OCI-LY1 (cell line): Measurements from ENCODE around the gene SLC7A6OS.

Experiments used
- H2AFZ ChIP-seq: fragments of 200-600 bp; sonication (generic), shearing (Covaris generic); 2 replicates; pipeline ENCODE4 v1.6.0; 2014; ENCODE audit warnings: antibody characterized with exemption, mild to moderate bottlenecking, low read length
- H3F3A ChIP-seq: fragments of 200-600 bp; sonication (generic), shearing (Covaris generic); 2 replicates; pipeline ENCODE4 v1.6.0; 2014; ENCODE audit warnings: mild to moderate bottlenecking, antibody characterized with exemption, low read length, moderate library complexity; ENCODE audit not compliant: insufficient read depth
- H3K27ac ChIP-seq: fragments of 200-600 bp; sonication (generic); 2 replicates; pipeline ENCODE4 v1.5.1; 2014; ENCODE audit warnings: low read length, mixed run types, mild to moderate bottlenecking, low read depth; ENCODE audit not compliant: poor library complexity, severe bottlenecking
- H3K27me3 ChIP-seq: fragments of 200-600 bp; sonication (generic); 2 replicates; pipeline ENCODE4 v1.6.0; 2014; ENCODE audit warnings: antibody characterized with exemption, mild to moderate bottlenecking, low read length, moderate library complexity; ENCODE audit not compliant: insufficient read depth
- H3K36me3 ChIP-seq: fragments of 200-600 bp; sonication (generic); 2 replicates; pipeline ENCODE4 v1.6.1; 2014; ENCODE audit warnings: mild to moderate bottlenecking, antibody characterized with exemption, low read length, moderate library complexity, mixed read lengths; ENCODE audit not compliant: insufficient read depth
- H3K4me1 ChIP-seq: fragments of 200-600 bp; sonication (generic); 2 replicates; pipeline ENCODE4 v1.5.1; 2014; ENCODE audit warnings: mild to moderate bottlenecking, low read length, moderate library complexity; ENCODE audit not compliant: insufficient read depth, severe bottlenecking
- H3K4me2 ChIP-seq: fragments of 200-600 bp; sonication (generic), shearing (Covaris generic); 2 replicates; pipeline ENCODE4 v1.6.1; 2014; ENCODE audit warnings: low read length
- H3K4me3 ChIP-seq: fragments of 200-600 bp; sonication (generic); 2 replicates; pipeline ENCODE4 v1.5.1; 2014; ENCODE audit warnings: low read length, low read depth, mild to moderate bottlenecking, mixed read lengths; ENCODE audit not compliant: poor library complexity, severe bottlenecking
- H3K79me2 ChIP-seq: fragments of 200-600 bp; shearing (Covaris generic); 2 replicates; pipeline ENCODE4 v1.6.1; 2016; ENCODE audit warnings: mixed run types, low read length, mixed read lengths; ENCODE audit not compliant: insufficient read depth
- H3K9ac ChIP-seq: fragments of 200-600 bp; sonication (generic), shearing (Covaris generic); 2 replicates; pipeline ENCODE4 v1.6.1; 2014; ENCODE audit warnings: mild to moderate bottlenecking, low read length, mixed read lengths
- H3K9me2 ChIP-seq: fragments of 200-600 bp; sonication (generic), shearing (Covaris generic); 2 replicates; pipeline ENCODE4 v1.6.1; 2014; ENCODE audit warnings: low read depth, mild to moderate bottlenecking, low read length, mixed read lengths
- H3K9me3 ChIP-seq: fragments of 200-600 bp; shearing (Covaris generic); 2 replicates; pipeline ENCODE4 v1.6.1; 2014; ENCODE audit warnings: low read length, mixed read lengths
- H4K20me1 ChIP-seq: fragments of 200-600 bp; sonication (generic), shearing (Covaris generic); 2 replicates; pipeline ENCODE4 v1.6.0; 2016; ENCODE audit warnings: mild to moderate bottlenecking, low read length; ENCODE audit not compliant: insufficient read depth
- CTCF ChIP-seq: fragments of 200-600 bp; sonication (generic), shearing (Covaris generic); IDR thresholded peaks from 2 replicates; pipeline ENCODE4 v1.5.1; 2017; ENCODE audit warnings: mild to moderate bottlenecking, antibody characterized with exemption, low read length, moderate library complexity, mixed read lengths
- EZH2 ChIP-seq: fragments of 200-600 bp; sonication (generic), shearing (Covaris generic); IDR thresholded peaks from 2 replicates; pipeline ENCODE4 v1.8.0; 2017; ENCODE audit warnings: borderline replicate concordance, mixed run types, mild to moderate bottlenecking, antibody characterized with exemption, low read length, moderate library complexity, mixed read lengths

Gene SLC7A6OS

GRCh38 chr16:68288252-68288650 is 22.5 kb downstream of the SLC7A6OS start:
- Histone ChIP-seq H3K79me2 (peaks cover 5% of the 10 kb centered on the region; the same call in 1 of the 2 replicates), H3K4me2 (no peak overlapping the region), H3F3A (peaks cover 13% of the 10 kb centered on the region; the same call in 1 of the 2 replicates), H3K4me1 (peaks cover 59% of the 10 kb centered on the region), H3K9me2 (no peaks in the 10 kb centered on the region), H3K27me3 (no peaks in the 10 kb centered on the region), H3K4me3 (no peak overlapping the region), H3K36me3 (peaks cover 65% of the 10 kb centered on the region), H3K27ac (peak overlapping the region; percentile 70), H2AFZ (no peak overlapping the region), H3K9me3 (no peaks in the 10 kb centered on the region), H3K9ac (no peak overlapping the region), H4K20me1 (no peaks in the 10 kb centered on the region)
- TF ChIP-seq CTCF (no peak), EZH2 (no peak)

GRCh38 chr16:68287276-68288251 is 23.2 kb downstream of the SLC7A6OS start:
- H3F3A ChIP-seq: peaks cover 16% of the 10 kb centered on the region; the same call in 1 of the 2 replicates
- no peaks in the 10 kb centered on the region for H3K9me3 ChIP-seq
- H3K79me2 ChIP-seq: peaks cover 5% of the 10 kb centered on the region; the same call in 1 of the 2 replicates
- no peak overlapping the region for H2AFZ ChIP-seq
- no peak overlapping the region; the same call in 1 of the 2 replicates for H3K4me2 ChIP-seq
- H3K9ac ChIP-seq: peak overlapping the region; percentile 20; the same call in 1 of the 2 replicates
- H3K4me1 ChIP-seq: peaks cover 66% of the 10 kb centered on the region
- H3K4me3 ChIP-seq: no peak overlapping the region
- H3K27me3 ChIP-seq: no peaks in the 10 kb centered on the region
- no peaks in the 10 kb centered on the region for H4K20me1 ChIP-seq
- peak overlapping the region; percentile 70 for H3K27ac ChIP-seq
- peaks cover 65% of the 10 kb centered on the region for H3K36me3 ChIP-seq
- no peak for TF ChIP-seq EZH2
- no peak for TF ChIP-seq CTCF
- no peaks in the 10 kb centered on the region for H3K9me2 ChIP-seq

- H3F3A ChIP-seq: peaks cover 16% of the 10 kb centered on the region; the same call in 1 of the 2 replicates
- H3K36me3 ChIP-seq: peaks cover 60% of the 10 kb centered on the region
Measured at GRCh38 chr16:68286153-68287074, 24.3 kb downstream of the SLC7A6OS start.

More at GRCh38 chr16:68286153-68287074, 24.3 kb downstream of the SLC7A6OS start:
- TF ChIP-seq EZH2: no peak
- TF ChIP-seq CTCF: no peak
- no peak overlapping the region; the same call in 1 of the 2 replicates for H3K9ac ChIP-seq
- no peaks in the 10 kb centered on the region for H3K9me3 ChIP-seq
- peak overlapping the region; percentile 14; the same call in 1 of the 2 replicates for H3K4me2 ChIP-seq
- H3K27me3 ChIP-seq: no peaks in the 10 kb centered on the region
- peak overlapping the region; percentile 98 for H3K27ac ChIP-seq
- H3K4me3 ChIP-seq: no peak overlapping the region
- H4K20me1 ChIP-seq: no peaks in the 10 kb centered on the region
- no peaks in the 10 kb centered on the region for H3K9me2 ChIP-seq
- peaks cover 77% of the 10 kb centered on the region for H3K4me1 ChIP-seq
- no peak overlapping the region for H2AFZ ChIP-seq
- peaks cover 5% of the 10 kb centered on the region; the same call in 1 of the 2 replicates for H3K79me2 ChIP-seq
